OCI-LY1 (cell line): ENCODE results near the gene PRSS22.

Source experiments
- CTCF ChIP-seq: fragments of 200-600 bp; sonication (generic), shearing (Covaris generic); IDR thresholded peaks from 2 replicates; pipeline ENCODE4 v1.5.1; 2017; ENCODE audit warnings: mild to moderate bottlenecking, antibody characterized with exemption, low read length, moderate library complexity, mixed read lengths
- EZH2 ChIP-seq: fragments of 200-600 bp; sonication (generic), shearing (Covaris generic); IDR thresholded peaks from 2 replicates; pipeline ENCODE4 v1.8.0; 2017; ENCODE audit warnings: borderline replicate concordance, mixed run types, mild to moderate bottlenecking, antibody characterized with exemption, low read length, moderate library complexity, mixed read lengths

DNA sequence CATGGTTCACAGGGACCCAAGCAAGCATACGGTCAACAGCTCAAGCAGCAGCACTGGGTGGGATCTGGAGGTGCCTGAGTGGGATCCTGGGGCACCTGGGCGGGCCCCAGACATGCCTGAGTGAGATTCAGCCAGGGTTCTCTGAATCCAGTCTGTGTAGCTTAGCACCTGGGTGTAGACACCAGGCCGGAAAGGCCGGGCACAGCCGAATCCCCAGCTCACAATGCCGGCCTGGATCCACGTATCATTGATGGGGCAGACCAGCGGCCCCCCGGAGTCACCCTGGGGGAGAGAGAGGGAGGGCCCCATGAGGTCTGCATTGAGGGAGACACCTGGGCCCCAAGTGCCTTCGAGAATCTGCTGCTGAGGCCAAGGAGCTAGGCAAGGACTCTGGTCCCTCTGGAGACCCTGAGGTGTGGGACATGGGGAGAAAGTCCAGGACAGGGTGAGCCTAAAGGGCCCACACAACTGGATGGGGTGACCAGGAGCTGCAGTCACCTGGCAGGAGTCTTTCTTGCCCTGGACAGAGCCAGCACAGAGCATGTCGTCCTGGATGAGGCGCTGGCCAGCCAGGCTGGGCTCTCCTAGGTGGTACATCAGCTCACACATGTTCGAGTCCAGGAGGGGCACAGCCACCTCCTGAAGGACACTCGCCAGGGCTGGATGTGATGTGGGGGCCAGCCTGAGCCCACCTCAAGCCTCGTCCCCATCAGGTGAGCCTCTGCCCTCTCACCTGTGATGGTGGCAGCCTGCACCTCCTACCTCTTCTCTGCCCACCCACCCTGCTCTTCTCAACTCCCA, 18.1 kb downstream of the PRSS22 start:
- TF ChIP-seq CTCF (no peak), EZH2 (no peak)
